A673 (cell line): ENCODE data around the gene P2RX1.

ENCODE experiments used
- EZH2 ChIP-seq: fragments of 200-600 bp; sonication (generic); IDR thresholded peaks from 2 replicates; pipeline ENCODE4 v1.6.1; 2017; ENCODE audit warnings: borderline replicate concordance, low read depth, mild to moderate bottlenecking, mixed read lengths, antibody characterized with exemption, low read length; ENCODE audit not compliant: poor library complexity, severe bottlenecking
- TF ChIP-seq, protein P1 (sequence below): fragments of 300-800, 200-600 bp; sonication (generic); conservative IDR thresholded peaks from 2 replicates; pipeline ENCODE4 v1.5.1; 2017; ENCODE audit warnings: low read depth, mild to moderate bottlenecking, antibody characterized with exemption, low read length, moderate library complexity, mixed read lengths

DNA sequence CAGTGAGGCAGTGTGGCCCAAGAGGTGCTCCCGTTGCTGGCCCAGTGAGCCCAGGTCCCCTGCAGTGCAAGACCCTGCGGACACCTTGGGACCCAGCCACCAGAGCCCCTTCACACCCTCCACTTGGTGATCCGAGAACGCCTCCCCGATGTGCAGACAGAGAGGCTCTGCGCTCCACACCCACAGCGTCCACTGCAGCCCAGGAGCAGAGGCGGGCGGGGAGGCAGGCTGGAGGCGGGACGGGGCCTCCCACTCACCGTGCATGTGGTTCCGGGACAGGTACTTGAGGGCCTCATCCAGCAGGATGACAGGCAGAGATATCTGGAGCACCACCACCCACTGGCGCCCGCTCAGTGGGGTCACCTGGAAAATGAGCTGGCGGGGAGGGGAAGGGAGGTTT lies 12.1 kb upstream of the P2RX1 start:
- TF ChIP-seq, protein P1, sequence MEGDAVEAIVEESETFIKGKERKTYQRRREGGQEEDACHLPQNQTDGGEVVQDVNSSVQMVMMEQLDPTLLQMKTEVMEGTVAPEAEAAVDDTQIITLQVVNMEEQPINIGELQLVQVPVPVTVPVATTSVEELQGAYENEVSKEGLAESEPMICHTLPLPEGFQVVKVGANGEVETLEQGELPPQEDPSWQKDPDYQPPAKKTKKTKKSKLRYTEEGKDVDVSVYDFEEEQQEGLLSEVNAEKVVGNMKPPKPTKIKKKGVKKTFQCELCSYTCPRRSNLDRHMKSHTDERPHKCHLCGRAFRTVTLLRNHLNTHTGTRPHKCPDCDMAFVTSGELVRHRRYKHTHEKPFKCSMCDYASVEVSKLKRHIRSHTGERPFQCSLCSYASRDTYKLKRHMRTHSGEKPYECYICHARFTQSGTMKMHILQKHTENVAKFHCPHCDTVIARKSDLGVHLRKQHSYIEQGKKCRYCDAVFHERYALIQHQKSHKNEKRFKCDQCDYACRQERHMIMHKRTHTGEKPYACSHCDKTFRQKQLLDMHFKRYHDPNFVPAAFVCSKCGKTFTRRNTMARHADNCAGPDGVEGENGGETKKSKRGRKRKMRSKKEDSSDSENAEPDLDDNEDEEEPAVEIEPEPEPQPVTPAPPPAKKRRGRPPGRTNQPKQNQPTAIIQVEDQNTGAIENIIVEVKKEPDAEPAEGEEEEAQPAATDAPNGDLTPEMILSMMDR: no peak
- TF ChIP-seq EZH2: no peak
